ENCODE data around the gene MCC. TPM values are rescaled to one million over a fixed set of nuclear protein-coding genes. Genes with fewer than 3 reads are reported as not detected.

MCC gene
- total RNA-seq, 2 experiments from 2014 or later, result 0.25 TPM; not detected in 1

- no peak for DNase-seq (ENCODE audit: low spot score)
- H3K4me3 ChIP-seq (ENCODE audit: low read depth, low read length, poor library complexity, severe bottlenecking), result no peak overlapping the region
- no peak overlapping the region for H3K4me2 ChIP-seq (ENCODE audit: low read length)
- H3K79me2 ChIP-seq (ENCODE audit: insufficient read depth, low read depth, low read length), result no peaks in the 10 kb centered on the region
- H3K9me2 ChIP-seq (ENCODE audit: insufficient read depth, low read length), result no peaks in the 10 kb centered on the region
- no peak for TF ChIP-seq EZH2phosphoT487 (IDR thresholded peaks at IDR 0.05; ENCODE audit: borderline replicate concordance, low read depth, low read length)
- CTCF ChIA-PET (ENCODE audit: unreplicated experiment), result interaction anchor here (0.7 kb wide), 1 partner anchor 1433 kb away, joined by 3 read pairs; no protein-coding TSS in a partner anchor
- no peaks in the 10 kb centered on the region for H3K9me3 ChIP-seq (ENCODE audit: low read length)
- H3K4me1 ChIP-seq (ENCODE audit: insufficient read depth, low read length, poor library complexity, severe bottlenecking), result peaks cover 8% of the 10 kb centered on the region
- intact Hi-C loops (cut with micrococcal nuclease; ENCODE audit: unreplicated experiment), result no loop called here
- H4K20me1 ChIP-seq (ENCODE audit: insufficient read depth, low read length), result no peaks in the 10 kb centered on the region
- no peak overlapping the region for H3K27ac ChIP-seq (ENCODE audit: low read depth, low read length, poor library complexity, severe bottlenecking)
- BruUV-seq (replicated peaks), result no TSS peak
- H3K36me3 ChIP-seq (ENCODE audit: insufficient read depth, low read length), result no peaks in the 10 kb centered on the region
- H2AFZ ChIP-seq (ENCODE audit: low read length), result no peak overlapping the region
- POLR2A ChIA-PET, result interaction anchor here (0.5 to 0.8 kb wide), 2 partner anchors 9 to 61 kb away, joined by 3 read pairs; no protein-coding TSS in a partner anchor
These were observed 427.7 kb downstream of the MCC start for GRCh38 chr5:113060408-113061025.

GRCh38 chr5:113059232-113060040 is 428.8 kb downstream of the MCC start:
- BruUV-seq (replicated peaks), result no TSS peak

More at GRCh38 chr5:113059232-113060040, 428.8 kb downstream of the MCC start:
- DNase-seq (ENCODE audit: low spot score), result no peak
- no peak overlapping the region for H2AFZ ChIP-seq (ENCODE audit: low read length)
- no peaks in the 10 kb centered on the region for H3K79me2 ChIP-seq (ENCODE audit: insufficient read depth, low read depth, low read length)
- no peak overlapping the region for H3K4me3 ChIP-seq (ENCODE audit: low read depth, low read length, poor library complexity, severe bottlenecking)
- no peaks in the 10 kb centered on the region for H3K36me3 ChIP-seq (ENCODE audit: insufficient read depth, low read length)
- no peak overlapping the region for H3K4me2 ChIP-seq (ENCODE audit: low read length)
- H4K20me1 ChIP-seq (ENCODE audit: insufficient read depth, low read length), result no peaks in the 10 kb centered on the region
- TF ChIP-seq CTCF (conservative IDR thresholded peaks at IDR 0.05; ENCODE audit: low read length) (no peak), EZH2phosphoT487 (IDR thresholded peaks at IDR 0.05; ENCODE audit: borderline replicate concordance, low read depth, low read length) (no peak)
- peaks cover 8% of the 10 kb centered on the region for H3K4me1 ChIP-seq (ENCODE audit: insufficient read depth, low read length, poor library complexity, severe bottlenecking)
- no peaks in the 10 kb centered on the region for H3K9me3 ChIP-seq (ENCODE audit: low read length)
- POLR2A ChIA-PET, result interaction anchor here (0.6 to 1.4 kb wide), 4 partner anchors 22 to 212 kb away, joined by 3 to 4 read pairs (median 3); no protein-coding TSS in a partner anchor
- H3K27ac ChIP-seq (ENCODE audit: low read depth, low read length, poor library complexity, severe bottlenecking), result no peak overlapping the region
- no peaks in the 10 kb centered on the region for H3K9me2 ChIP-seq (ENCODE audit: insufficient read depth, low read length)
- intact Hi-C loops (cut with micrococcal nuclease; ENCODE audit: unreplicated experiment), result no loop called here
- CTCF ChIA-PET (ENCODE audit: unreplicated experiment), result no interaction called here
